Osteocyte (in vitro differentiated cells): ENCODE data around the gene PTPRN2. TPM values are rescaled to one million over a fixed set of nuclear protein-coding genes. Genes with fewer than 3 reads are reported as not detected.
A peak's percentile ranks its signal among the peaks of the same experiment; 100 is the strongest.

Experiments
- DNase-seq: peaks from one replicate; pipeline ENCODE4 v3.0.0; 2021; ENCODE audit warnings: mixed read lengths; ENCODE audit not compliant: unreplicated experiment; ENCODE audit errors: extremely low spot score
- H3K27ac Mint-ChIP-seq: one replicate; pipeline ENCODE4 v1.8.0; 2021; ENCODE audit warnings: mild to moderate bottlenecking, mixed read lengths; ENCODE audit not compliant: unreplicated experiment
- H3K27me3 Mint-ChIP-seq: one replicate; pipeline ENCODE4 v1.8.0; 2021; ENCODE audit warnings: mixed read lengths; ENCODE audit not compliant: unreplicated experiment
- H3K36me3 Mint-ChIP-seq: one replicate; pipeline ENCODE4 v1.8.0; 2021; ENCODE audit warnings: mixed read lengths; ENCODE audit not compliant: unreplicated experiment
- H3K4me1 Mint-ChIP-seq: one replicate; pipeline ENCODE4 v1.8.0; 2021; ENCODE audit warnings: mixed read lengths; ENCODE audit not compliant: unreplicated experiment
- H3K4me3 Mint-ChIP-seq: one replicate; pipeline ENCODE4 v1.8.0; 2021; ENCODE audit warnings: mild to moderate bottlenecking, moderate library complexity, mixed read lengths; ENCODE audit not compliant: unreplicated experiment
- H3K9me3 Mint-ChIP-seq: one replicate; pipeline ENCODE4 v1.8.0; 2021; ENCODE audit warnings: mixed read lengths; ENCODE audit not compliant: unreplicated experiment
- total RNA-seq: library from RNA; stranded (reverse); gene quantifications from 2 replicates; pipeline ENCODE4 v1.2.1, GENCODE V29; 2021
- TF ChIP-seq, protein P1 (sequence below): fragments of 200-600 bp; sonication (generic); IDR thresholded peaks from 2 replicates; pipeline ENCODE4 v1.5.0; 2021; ENCODE audit warnings: antibody characterized with exemption, mild to moderate bottlenecking, moderate library complexity

PTPRN2 gene
- total RNA-seq, 1 donor from 2014 or later: 0.59 TPM

DNA sequence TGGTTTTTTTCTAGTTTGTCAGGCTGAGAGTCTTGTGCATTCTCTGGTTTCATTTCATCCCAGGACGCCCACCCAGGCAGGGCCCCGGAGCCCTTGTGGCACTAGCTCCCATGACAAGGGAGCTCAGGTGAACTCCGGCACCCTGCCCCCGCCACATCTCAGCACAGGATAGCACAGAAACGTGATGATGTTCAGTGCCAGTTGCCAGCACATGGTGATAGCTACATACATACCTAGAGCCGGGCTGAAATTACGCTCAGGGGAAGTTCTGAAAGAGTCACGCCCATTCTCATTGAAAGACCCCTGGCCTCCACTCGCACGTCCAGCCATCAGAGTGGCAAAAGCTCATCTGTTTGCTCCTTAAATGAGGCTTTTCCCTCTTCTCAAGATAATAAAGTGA, 273.7 kb downstream of the PTPRN2 start:
- Mint-ChIP-seq H3K27ac (no peak overlapping the region), H3K4me3 (no peak overlapping the region), H3K9me3 (peaks cover 31% of the 10 kb centered on the region), H3K4me1 (no peaks in the 10 kb centered on the region), H3K27me3 (no peaks in the 10 kb centered on the region), H3K36me3 (no peaks in the 10 kb centered on the region)
- DNase-seq: peak; percentile 63
- TF ChIP-seq, protein P1, sequence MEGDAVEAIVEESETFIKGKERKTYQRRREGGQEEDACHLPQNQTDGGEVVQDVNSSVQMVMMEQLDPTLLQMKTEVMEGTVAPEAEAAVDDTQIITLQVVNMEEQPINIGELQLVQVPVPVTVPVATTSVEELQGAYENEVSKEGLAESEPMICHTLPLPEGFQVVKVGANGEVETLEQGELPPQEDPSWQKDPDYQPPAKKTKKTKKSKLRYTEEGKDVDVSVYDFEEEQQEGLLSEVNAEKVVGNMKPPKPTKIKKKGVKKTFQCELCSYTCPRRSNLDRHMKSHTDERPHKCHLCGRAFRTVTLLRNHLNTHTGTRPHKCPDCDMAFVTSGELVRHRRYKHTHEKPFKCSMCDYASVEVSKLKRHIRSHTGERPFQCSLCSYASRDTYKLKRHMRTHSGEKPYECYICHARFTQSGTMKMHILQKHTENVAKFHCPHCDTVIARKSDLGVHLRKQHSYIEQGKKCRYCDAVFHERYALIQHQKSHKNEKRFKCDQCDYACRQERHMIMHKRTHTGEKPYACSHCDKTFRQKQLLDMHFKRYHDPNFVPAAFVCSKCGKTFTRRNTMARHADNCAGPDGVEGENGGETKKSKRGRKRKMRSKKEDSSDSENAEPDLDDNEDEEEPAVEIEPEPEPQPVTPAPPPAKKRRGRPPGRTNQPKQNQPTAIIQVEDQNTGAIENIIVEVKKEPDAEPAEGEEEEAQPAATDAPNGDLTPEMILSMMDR: no peak

DNA sequence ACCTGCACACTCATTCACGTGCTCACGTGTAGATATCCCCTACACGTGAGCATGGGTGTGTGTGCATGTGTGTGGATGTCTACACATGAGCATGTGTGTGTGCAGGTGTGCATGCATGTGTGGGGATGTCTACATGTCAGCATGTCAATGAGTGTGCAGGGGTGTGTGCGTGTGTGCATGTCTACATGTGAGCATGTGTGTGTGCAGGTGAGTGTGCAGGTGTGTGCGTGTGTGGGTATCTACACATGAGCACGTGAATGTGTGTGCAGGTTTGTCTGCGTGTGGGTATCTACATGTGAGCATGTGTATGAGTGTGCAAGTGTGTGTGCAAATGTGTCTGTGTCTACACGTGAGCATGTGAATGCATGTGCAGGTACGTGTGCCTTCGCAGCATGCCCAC, 274.8 kb downstream of the PTPRN2 start:
- Mint-ChIP-seq H3K36me3 (no peaks in the 10 kb centered on the region), H3K9me3 (peaks cover 38% of the 10 kb centered on the region), H3K4me3 (no peak overlapping the region), H3K4me1 (no peaks in the 10 kb centered on the region), H3K27ac (no peak overlapping the region), H3K27me3 (no peaks in the 10 kb centered on the region)
- DNase-seq: peak; percentile 30
- TF ChIP-seq, protein P1: no peak

DNA sequence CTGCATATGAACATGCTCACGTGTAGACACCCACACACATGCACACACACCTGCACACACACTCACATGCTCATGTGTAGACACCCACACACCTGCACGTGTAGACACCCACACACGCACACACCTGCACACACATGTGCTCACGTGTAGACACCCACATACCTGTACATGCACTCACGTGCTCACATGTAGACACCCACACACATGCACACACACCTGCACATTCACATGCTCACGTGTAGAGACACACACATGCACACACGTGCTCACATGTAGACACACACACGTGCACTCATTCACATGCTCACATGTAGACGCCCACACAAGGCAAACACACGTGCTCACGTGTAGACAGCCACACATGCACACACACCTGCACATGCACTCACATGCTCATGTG, 275.8 kb downstream of the PTPRN2 start:
- no peak overlapping the region for H3K4me3 Mint-ChIP-seq

DNA sequence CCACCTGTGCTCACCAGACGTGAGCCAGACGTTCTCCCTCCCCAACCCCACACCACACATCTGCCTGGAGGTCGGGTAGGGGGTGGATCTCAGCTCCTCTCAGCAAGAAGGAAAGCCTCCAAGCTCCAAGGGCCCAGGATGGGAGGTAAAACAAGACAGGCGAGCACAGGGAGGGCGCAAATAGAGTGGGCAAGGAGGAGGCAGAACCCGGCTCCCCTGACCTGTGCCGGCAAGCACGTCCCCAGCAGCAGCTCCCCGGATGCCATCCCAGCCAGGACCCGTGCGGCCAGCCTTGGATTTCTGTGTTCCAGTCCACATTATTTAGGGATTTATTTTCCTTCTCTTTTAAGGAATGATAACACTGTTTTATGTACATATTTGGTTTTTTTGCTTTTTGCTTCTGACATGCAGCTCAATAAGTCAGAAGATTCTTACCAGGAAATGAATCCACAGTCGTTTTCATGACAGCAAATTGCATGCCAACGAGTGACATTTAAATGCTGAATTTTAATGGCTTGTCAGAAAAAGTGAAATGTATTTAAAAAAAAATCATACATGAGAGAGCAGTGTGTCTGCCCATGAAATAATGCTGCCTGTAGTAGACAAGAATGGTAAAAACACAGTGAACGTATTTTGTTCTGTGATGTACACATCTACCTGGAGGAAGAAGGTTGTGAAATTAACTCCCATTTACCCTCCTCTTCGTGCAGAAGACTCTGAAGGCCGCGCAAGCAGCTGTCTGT, 276.5 kb downstream of the PTPRN2 start:
- no peak overlapping the region for H3K27ac Mint-ChIP-seq
- no peaks in the 10 kb centered on the region for H3K27me3 Mint-ChIP-seq
- H3K4me3 Mint-ChIP-seq: no peak overlapping the region
- TF ChIP-seq, protein P1: no peak
- H3K9me3 Mint-ChIP-seq: peaks cover 45% of the 10 kb centered on the region
- H3K4me1 Mint-ChIP-seq: no peaks in the 10 kb centered on the region
- H3K36me3 Mint-ChIP-seq: no peaks in the 10 kb centered on the region
- DNase-seq: no peak

More for the DNA sequence above, 275.8 kb downstream of the PTPRN2 start:
- Mint-ChIP-seq H3K27ac (no peak overlapping the region), H3K4me1 (no peaks in the 10 kb centered on the region), H3K9me3 (peaks cover 45% of the 10 kb centered on the region), H3K36me3 (no peaks in the 10 kb centered on the region), H3K27me3 (no peaks in the 10 kb centered on the region)
- DNase-seq: no peak
- TF ChIP-seq, protein P1: no peak

DNA sequence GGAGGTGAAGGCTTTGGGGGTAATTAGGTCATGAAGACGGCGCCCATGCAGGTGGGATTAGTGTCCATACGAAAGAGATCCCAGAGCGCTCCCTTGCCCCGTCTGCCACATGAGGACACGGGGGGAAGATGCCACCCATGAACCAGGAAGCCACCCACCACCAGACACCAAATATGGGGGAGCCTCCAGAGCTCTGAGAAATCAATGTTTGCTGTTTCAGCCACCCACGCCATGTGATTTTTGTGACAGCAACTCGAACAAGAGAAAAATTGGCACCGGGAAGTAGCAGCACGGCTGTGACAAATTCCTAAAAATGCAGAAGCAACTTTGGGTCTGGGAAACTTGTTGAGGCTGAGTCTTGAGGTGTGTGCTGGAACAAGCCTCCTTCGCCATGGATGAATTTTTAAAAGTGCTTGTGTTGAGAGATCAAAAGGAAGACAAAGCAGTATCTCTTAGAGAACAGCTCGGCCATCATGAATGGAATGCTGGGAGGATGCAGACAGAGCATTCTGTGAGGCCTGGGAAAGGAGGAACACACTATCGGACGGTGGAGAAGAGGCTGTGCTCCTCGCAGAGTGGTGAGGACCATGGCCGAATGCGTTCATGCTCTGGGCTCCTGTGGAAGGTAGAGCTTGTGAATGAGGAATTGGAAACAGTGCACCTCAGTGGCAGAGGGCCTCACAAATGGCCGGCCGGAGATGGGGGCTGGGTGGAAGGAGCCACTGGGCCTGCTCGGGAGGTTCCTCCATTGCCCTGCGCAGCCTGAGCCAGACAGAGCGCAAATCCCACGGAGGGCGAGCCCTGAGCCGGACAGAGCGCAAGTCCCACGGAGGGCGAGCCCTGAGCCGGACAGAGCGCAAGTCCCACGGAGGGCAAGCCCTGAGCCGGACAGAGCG, 277.5 kb downstream of the PTPRN2 start:
- TF ChIP-seq, protein P1: no peak
- H3K4me3 Mint-ChIP-seq: no peak overlapping the region
- H3K27ac Mint-ChIP-seq: no peak overlapping the region
- no peaks in the 10 kb centered on the region for H3K4me1 Mint-ChIP-seq
- H3K9me3 Mint-ChIP-seq: peaks cover 46% of the 10 kb centered on the region
- DNase-seq: no peak
- no peaks in the 10 kb centered on the region for H3K27me3 Mint-ChIP-seq
- H3K36me3 Mint-ChIP-seq: no peaks in the 10 kb centered on the region
